NCI-H345 (cell line): ENCODE results near the gene TYW1B.
"Not testable (repeated sequence)": the region's sequence is repeated elsewhere in the genome, so short reads cannot be mapped to it uniquely, and the experiment has no call there.

Experiments used
- DNase-seq: peaks from one replicate; lab custom pipeline; 2025; lab: John Stamatoyannopoulos, UW

The TYW1B gene

GRCh38 chr7:72555238-72555637 is 272.8 kb downstream of the TYW1B start:
- not testable (repeated sequence) for DNase-seq

- not testable (repeated sequence) for DNase-seq
Measured at GRCh38 chr7:72554401-72554800, 273.6 kb downstream of the TYW1B start.

DNA sequence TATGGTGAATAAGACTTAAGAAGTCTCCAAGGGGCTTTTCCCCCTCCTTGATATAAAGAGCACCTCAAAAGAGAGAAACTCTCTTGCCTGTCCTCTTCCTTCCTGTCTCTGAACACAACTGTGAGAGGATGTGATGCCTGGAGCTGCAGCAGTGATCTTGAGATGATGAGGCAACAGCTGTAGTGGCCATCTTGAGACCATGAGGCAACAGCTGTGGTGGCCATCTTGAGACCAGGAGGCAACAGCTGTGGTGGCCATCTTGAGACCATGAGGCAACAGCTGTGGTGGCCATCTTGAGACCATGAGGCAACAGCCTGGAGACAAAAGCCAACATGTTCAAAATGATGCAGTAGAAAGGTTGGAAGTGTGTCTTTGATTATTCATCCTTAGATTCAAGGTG is 277.5 kb downstream of the TYW1B start:
- DNase-seq: not testable (repeated sequence)

DNA sequence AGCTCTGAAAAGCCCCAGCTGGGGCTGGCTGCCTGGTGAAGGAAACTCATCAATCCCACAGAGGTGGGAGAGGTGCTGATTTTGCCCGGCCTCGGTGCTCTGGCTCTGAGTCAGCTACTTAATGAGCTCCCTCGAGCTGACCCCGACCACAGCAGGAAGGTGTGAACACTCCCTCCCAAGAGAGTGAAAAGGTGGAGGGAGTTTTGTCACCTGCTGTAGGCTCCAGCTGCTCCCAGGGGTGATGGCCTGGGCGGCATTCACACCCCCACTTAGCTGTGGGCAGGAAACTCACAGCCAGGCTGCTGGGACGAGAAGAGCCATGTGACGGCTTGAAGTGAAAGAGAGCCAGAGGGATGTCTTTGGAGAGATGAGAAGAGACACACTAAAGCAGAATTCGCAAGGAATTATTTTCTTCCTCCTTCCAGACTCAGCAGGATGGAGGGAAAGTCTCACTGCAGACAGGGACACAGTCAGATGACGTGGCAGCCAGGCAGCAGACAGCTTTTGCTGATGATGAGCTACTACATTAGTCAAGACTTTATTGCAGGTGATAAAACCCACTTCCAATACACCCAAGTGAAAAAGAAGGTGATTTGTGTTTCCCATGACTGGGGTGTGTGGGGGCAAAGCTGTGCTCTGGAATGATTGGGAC is 281.3 kb downstream of the TYW1B start:
- not testable (repeated sequence) for DNase-seq

- DNase-seq: not testable (repeated sequence)
Measured at GRCh38 chr7:72544531-72544930, 283.5 kb downstream of the TYW1B start.

GRCh38 chr7:72540923-72541322 is 287.1 kb downstream of the TYW1B start:
- no peak for DNase-seq

DNA sequence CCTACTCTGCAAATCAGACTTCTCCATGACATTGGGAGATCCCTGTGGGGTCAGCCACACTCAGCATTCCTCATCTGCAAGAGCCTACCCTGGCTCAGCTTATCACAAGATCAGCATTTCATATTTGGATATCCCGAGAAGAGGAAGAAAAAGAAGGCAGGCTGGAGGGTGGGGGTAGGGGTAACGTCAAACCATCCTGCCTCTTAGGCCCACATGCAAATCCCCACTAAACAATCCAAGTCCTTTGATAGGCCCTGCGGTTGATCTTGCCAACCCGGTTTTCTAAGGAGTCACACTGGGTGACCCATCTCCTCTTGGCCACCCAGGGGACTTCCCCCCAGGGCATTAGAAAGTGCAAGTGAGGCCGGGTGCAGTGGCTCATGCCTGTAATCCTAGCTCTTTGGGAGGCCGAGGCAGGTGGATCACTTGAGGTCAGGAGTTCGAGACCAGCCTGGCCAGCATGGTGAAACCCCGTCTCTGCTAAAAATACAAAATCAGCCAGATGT is 287.8 kb downstream of the TYW1B start:
- no peak for DNase-seq

DNA sequence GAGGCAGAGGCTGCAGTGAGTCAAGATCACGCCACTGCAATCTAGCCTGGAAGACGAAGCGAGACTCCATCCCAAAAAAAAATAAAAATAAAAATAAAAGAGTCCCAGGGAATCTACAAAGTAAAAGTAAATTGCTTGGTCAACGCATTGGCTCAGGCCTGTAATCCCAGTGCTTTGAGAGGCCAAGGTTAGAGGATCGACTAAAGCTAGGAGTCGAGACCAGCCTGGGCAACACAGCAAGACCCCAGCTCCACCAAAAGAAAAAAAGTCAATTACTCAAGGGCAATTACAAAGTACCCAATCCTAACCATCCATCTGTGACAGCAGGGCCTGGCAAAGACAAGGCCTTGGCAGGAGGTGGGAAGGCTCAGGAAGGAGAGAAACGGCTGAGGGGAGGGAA is 288.3 kb downstream of the TYW1B start:
- no peak for DNase-seq

DNA sequence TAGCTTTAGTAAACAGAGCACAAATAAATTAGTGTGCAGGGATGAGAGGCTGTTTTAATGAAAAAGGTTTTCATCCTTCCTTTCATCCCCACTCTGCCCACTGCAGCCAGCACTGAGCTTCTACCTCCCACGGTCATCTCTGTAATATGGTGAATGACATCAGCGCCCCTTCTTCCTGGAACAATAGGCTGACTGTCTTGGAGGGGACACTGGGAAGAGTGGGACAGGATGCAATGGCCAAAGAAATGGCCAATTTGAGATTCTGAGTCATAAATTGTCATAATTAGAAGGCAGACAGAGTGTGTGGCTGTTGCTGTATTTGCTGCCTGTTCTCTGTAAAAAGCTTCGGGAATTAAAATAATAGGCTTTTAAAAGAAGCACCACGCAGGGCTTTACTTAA is 289.1 kb downstream of the TYW1B start:
- DNase-seq: no peak

- no peak for DNase-seq
Measured at GRCh38 chr7:72538147-72538546, 289.9 kb downstream of the TYW1B start.

DNA sequence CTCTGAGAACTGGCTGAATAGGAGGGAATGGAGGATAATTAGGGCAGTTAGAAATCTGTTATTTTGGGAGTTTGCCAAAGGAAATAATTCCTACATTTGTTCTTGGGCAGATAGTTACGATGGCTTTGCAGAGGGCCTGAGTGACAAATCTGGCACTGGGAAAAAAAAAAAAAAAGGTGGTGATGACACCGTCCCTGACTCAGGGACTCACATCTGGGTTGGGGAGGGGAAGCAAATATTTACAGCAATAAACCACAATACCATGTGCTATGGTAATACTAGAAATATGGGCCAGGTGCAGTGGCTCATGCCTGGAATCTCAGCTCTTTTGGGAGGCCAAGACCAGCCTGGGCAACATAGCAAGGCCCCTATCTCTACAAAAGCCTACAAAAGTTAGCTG is 292.0 kb downstream of the TYW1B start:
- DNase-seq: not testable (repeated sequence)

GRCh38 chr7:72531048-72531447 is 297.0 kb downstream of the TYW1B start:
- not testable (repeated sequence) for DNase-seq
